ENCODE results near the gene PTPN11. TPM values are rescaled to one million over a fixed set of nuclear protein-coding genes. Genes with fewer than 3 reads are reported as not detected.

PTPN11 gene
- total RNA-seq: 100 to 1,000 TPM; 124 to 245 (median 169) TPM

DNA sequence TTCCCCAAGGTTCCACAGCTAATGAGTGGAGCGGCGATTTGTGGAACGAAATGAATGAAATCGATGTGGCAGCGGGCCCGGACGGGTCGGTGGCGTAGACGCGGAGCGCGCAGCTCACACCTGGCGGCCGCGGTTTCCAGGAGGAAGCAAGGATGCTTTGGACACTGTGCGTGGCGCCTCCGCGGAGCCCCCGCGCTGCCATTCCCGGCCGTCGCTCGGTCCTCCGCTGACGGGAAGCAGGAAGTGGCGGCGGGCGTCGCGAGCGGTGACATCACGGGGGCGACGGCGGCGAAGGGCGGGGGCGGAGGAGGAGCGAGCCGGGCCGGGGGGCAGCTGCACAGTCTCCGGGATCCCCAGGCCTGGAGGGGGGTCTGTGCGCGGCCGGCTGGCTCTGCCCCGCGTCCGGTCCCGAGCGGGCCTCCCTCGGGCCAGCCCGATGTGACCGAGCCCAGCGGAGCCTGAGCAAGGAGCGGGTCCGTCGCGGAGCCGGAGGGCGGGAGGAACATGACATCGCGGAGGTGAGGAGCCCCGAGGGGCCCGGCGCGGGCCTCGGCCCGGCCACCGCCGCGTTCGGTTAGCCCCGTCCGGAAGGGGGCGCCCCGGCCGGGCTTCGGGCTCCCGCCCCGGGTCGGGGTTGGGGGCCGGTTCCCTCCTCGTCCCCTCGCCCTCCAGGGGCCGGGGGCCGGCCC lies at the start of gene PTPN11:
PTPN11 (plus strand) TSS at position 340 of the 689 bp plus-strand sequence; CDS start at position 505, 165 bp downstream.
- TF ChIP-seq, protein P1, sequence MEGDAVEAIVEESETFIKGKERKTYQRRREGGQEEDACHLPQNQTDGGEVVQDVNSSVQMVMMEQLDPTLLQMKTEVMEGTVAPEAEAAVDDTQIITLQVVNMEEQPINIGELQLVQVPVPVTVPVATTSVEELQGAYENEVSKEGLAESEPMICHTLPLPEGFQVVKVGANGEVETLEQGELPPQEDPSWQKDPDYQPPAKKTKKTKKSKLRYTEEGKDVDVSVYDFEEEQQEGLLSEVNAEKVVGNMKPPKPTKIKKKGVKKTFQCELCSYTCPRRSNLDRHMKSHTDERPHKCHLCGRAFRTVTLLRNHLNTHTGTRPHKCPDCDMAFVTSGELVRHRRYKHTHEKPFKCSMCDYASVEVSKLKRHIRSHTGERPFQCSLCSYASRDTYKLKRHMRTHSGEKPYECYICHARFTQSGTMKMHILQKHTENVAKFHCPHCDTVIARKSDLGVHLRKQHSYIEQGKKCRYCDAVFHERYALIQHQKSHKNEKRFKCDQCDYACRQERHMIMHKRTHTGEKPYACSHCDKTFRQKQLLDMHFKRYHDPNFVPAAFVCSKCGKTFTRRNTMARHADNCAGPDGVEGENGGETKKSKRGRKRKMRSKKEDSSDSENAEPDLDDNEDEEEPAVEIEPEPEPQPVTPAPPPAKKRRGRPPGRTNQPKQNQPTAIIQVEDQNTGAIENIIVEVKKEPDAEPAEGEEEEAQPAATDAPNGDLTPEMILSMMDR (IDR thresholded peaks at IDR 0.05; ENCODE audit: low read depth): no peak

DNA sequence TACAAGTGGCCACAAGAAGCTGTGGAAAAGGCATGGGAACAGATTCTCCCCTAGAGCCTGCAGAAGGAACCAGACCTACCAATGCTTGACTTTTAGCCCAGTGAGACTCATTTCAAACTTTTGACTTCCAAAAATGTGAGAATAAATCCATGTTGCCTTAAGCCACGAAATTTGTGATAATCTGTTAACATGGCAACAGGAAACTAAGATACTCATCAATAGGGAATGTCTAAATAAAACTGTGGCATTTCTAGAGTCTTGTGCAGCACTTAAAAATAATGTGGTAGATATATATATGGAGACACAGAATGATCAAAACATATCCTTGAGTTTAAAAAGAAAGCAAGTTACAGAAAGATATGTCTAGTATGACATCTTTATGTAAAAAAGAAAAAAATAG lies 48.5 kb upstream of the PTPN11 start:
- TF ChIP-seq, protein P1 (IDR thresholded peaks at IDR 0.05; ENCODE audit: low read depth): no peak

DNA sequence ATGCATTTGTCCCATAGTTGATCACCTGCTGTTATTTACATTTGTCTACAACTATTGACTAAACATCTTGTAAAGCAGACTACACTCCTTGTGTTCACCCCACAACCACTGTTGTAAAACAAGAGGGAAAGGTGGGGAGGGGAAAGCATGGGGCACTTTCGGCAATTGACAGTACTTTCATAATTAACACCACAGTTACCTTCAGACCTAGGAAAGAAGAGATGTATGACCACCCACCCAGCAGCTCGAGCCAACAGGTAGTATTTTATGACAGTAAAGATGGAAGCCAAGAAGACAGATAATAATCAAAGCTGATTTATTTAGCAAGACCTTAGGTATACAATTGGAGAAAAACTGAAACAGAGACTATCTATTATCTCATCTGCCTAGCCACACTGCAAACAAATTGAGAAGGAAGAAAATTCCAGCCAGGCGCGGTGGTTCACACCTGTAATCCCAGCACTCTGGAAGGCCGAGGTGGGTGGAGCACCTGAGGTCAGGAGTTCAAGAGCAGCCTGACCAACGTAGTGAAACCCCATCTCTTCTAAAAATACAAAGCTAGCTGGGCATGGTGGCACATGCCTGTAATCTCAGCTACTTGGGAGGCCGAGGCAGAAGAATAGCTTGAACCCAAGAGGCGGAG lies 47.8 kb upstream of the PTPN11 start:
- TF ChIP-seq, protein P1 (IDR thresholded peaks at IDR 0.05; ENCODE audit: low read depth): no peak

DNA sequence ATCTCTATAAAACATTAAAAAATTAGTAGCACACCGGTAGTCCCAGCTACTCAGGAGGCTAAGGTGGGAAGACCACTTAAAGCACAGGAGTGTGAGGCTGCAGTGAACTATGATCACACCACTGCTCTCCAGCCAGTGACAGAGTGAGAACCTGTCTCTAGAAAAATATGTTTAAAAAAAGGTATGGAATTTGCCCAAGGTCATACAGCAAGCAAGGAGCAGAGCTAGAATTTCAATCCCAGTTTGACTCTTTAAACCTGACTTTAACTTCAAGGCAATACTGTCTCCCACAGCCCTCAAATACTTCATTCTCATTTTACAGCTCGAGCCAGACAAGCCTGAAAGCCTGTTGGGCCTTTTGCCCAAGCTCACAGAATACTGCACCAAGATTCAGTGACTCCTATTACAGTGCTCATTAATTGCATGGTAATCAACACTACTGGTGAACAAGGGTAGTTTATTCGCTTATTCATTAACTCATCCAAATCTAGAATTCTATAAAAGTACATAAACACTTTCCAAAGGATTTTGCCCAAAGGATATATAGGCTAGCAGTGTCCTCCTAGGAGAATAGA lies 44.5 kb upstream of the PTPN11 start:
- TF ChIP-seq, protein P1 (IDR thresholded peaks at IDR 0.05; ENCODE audit: low read depth): no peak

DNA sequence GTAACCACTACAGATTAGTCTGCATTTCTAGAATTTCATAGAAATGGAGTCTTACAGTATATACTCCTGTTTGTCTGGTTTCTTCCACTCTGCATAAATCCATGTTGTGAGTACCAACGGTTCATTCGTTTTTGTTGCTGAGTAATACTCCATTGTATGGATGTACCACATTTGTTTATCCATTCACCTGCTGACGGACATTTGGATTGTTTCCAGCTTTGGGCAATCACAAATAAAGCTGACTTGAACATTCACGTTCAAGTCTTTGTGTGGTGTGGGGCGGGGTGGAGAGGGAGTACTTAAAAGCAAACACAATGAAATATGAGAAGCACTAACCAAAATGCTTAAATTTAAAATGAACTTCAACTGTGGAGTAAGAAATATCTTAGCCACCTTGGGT lies 43.6 kb upstream of the PTPN11 start:
- TF ChIP-seq, protein P1 (IDR thresholded peaks at IDR 0.05; ENCODE audit: low read depth): no peak

DNA sequence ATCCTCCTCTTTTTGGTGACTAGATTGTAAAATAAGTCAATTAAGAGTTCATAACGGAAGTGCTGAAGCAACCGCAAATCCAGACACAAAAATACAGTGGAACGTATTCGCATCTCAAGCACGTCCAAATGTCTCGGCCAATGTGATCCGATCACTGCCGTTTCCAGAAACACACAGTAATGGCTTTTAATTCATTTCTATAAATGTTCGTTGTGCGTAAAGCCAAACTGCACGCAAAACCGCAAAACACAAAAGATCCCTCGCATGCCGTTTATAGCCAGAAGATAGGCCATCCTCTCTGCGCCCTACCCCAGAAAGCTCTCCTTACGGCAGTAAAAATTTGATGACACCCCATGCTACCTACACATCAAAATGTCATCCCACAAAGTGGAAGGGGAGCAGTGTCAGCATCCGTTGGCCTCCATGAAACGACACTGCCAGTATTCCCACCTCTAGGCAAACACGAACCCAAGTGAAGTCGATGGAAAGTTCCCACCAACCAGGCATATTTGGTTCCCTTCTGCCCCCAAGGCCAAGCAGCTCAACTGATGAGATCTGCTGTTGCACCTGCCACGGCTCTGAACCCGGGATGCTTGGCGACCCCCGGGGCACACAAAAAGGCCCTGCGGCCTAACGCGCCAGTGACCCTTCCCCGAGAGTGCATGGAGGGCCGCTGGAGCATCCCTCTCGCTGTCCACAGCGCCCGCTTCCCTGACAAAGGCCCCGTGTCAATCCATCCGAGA lies 37.9 kb upstream of the PTPN11 start:
- TF ChIP-seq, protein P1 (IDR thresholded peaks at IDR 0.05; ENCODE audit: low read depth): no peak
